ENCODE data around the gene XCL1.

- TF ChIP-seq CTCF (IDR thresholded peaks at IDR 0.05) (no peak), POLR2A (IDR thresholded peaks at IDR 0.05) (no peak)
Observed at GRCh38 chr1:168608796-168609715, 32.7 kb downstream of the XCL1 start.

Data from testis (tissue), 2 donors.